Smooth muscle cell (in vitro differentiated cells): ENCODE results near the gene KIRREL3. TPM values are rescaled to one million over a fixed set of nuclear protein-coding genes. Genes with fewer than 3 reads are reported as not detected.

Experiments
- DNase-seq: peaks from one replicate; lab custom pipeline; 2025; ENCODE audit not compliant: unreplicated experiment; lab: John Stamatoyannopoulos, UW
- H2AFZ ChIP-seq: fragments of 200-600 bp; sonication (generic); 2 replicates; pipeline ENCODE4 v1.6.0; 2016; ENCODE audit warnings: antibody characterized with exemption, low read depth, mild to moderate bottlenecking
- H3F3A ChIP-seq: fragments of 200-600 bp; sonication (generic); 2 replicates; pipeline ENCODE4 v1.6.0; 2017; ENCODE audit warnings: antibody characterized with exemption, low read depth
- H3K27ac ChIP-seq: fragments of 200-600 bp; sonication (generic); 2 replicates; pipeline ENCODE4 v1.5.1; 2016; ENCODE audit warnings: low read depth, mild to moderate bottlenecking
- H3K27me3 ChIP-seq: fragments of 200-600 bp; sonication (generic); 2 replicates; pipeline ENCODE4 v1.6.1; 2016; ENCODE audit warnings: low read depth, mild to moderate bottlenecking
- H3K36me3 ChIP-seq: fragments of 200-600 bp; sonication (generic); 2 replicates; pipeline ENCODE4 v1.5.1; 2016; ENCODE audit warnings: low read depth
- H3K4me1 ChIP-seq: fragments of 200-600 bp; sonication (generic); 2 replicates; pipeline ENCODE4 v1.5.1; 2016; ENCODE audit warnings: low read depth
- H3K4me2 ChIP-seq: fragments of 200-600 bp; sonication (generic); 2 replicates; pipeline ENCODE4 v1.6.0; 2016; ENCODE audit warnings: mild to moderate bottlenecking
- H3K4me3 ChIP-seq: fragments of 200-600 bp; sonication (generic); 2 replicates; pipeline ENCODE4 v1.5.1; 2016; ENCODE audit warnings: mild to moderate bottlenecking
- H3K79me2 ChIP-seq: fragments of 200-600 bp; sonication (generic); 2 replicates; pipeline ENCODE4 v1.6.0; 2016; ENCODE audit warnings: low read depth, mild to moderate bottlenecking
- H3K9ac ChIP-seq: fragments of 200-600 bp; sonication (generic); 2 replicates; pipeline ENCODE4 v1.6.0; 2016; ENCODE audit warnings: low read depth
- H3K9me3 ChIP-seq: fragments of 200-600 bp; sonication (generic); replicated peaks from 2 replicates; pipeline ENCODE4 v1.5.1; 2016; ENCODE audit warnings: low read depth
- H4K20me1 ChIP-seq: fragments of 200-600 bp; sonication (generic); 2 replicates; pipeline ENCODE4 v1.6.0; 2016; ENCODE audit warnings: low read depth
- WGBS: methylation state at CpG from one replicate; pipeline ENCODE4 v1.1.7; 2016; ENCODE audit warnings: low lambda C conversion rate; 5-methylcytosine and 5-hydroxymethylcytosine counted together
- polyA plus RNA-seq: library from polyadenylated mRNA; unstranded; fragments of >200 nt; fragmentation: Nextera tagmentation; extraction: Ambion mirVana; gene quantifications from 2 replicates; pipeline ENCODE4 v1.2.1, GENCODE V29; 2016
- total RNA-seq: library from RNA; depleted of rRNA; stranded (reverse); fragments of >200 nt; gene quantifications from 2 replicates; pipeline ENCODE4 v1.2.3, GENCODE V29; 2014
- TF ChIP-seq, protein P1 (sequence below): fragments of 200-600 bp; sonication (generic); IDR thresholded peaks from 2 replicates; pipeline ENCODE4 v1.5.1; 2017; ENCODE audit warnings: borderline replicate concordance, mild to moderate bottlenecking, antibody characterized with exemption; ENCODE audit not compliant: insufficient read depth, poor library complexity, severe bottlenecking

Gene KIRREL3
- total RNA-seq (not detected in 2 replicates), polyA plus RNA-seq (1.2 and 1.3 TPM in 2 replicates)

DNA sequence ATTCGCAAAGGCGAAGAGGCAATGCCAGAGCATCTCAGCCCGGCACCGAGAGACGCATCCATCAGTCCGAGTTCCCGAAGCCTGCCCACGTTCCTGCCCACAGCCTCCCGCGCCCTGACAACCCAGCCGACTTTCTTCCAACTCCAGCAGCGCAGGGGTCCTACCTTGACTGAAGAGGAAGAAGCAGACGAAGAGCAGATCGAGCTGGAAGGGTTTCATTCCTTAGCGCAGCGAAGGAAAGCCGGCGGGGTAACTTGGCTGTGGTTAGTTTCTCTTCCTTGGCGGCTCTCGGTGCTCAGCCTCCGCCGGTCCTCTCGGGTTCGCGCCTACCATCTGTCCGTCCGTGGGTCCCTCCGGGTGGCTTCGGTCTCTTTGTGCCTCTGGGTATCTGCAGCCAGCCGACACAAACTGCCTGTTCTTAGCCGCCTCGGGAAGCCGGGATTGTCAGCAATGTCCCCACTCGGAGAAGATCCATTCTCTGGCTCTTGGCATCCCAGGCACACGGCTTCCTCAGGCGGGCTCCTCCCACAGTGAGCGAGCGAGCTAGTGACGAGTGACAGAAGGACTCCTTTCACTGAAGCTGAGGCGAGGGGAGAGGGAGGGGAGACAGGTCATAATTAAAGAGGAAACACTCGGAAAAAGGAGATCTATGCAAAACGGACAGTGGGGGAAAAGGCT lies at the start of gene KIRREL3:
Gene KIRREL3 (minus strand): TSS at position 480 of the 678 bp plus-strand sequence.
- Histone ChIP-seq H3K27me3 (peaks cover 100% of the 10 kb centered on the region), H3K9ac (no peak within 1 kb of the TSS), H3K4me3 (peak within 1 kb of the TSS; percentile 42), H3K27ac (no peak within 1 kb of the TSS), H3K79me2 (no peaks in the 10 kb centered on the region), H4K20me1 (no peaks in the 10 kb centered on the region), H3F3A (no peaks in the 10 kb centered on the region), H3K36me3 (no peaks in the 10 kb centered on the region), H2AFZ (peak within 1 kb of the TSS; percentile 26), H3K9me3 (no peaks in the 10 kb centered on the region), H3K4me2 (peak within 1 kb of the TSS; percentile 92), H3K4me1 (no peaks in the 10 kb centered on the region)
- 6% methylated on average over 42 of the region's 42 CpGs for WGBS
- DNase-seq = no peak
- TF ChIP-seq, protein P1, sequence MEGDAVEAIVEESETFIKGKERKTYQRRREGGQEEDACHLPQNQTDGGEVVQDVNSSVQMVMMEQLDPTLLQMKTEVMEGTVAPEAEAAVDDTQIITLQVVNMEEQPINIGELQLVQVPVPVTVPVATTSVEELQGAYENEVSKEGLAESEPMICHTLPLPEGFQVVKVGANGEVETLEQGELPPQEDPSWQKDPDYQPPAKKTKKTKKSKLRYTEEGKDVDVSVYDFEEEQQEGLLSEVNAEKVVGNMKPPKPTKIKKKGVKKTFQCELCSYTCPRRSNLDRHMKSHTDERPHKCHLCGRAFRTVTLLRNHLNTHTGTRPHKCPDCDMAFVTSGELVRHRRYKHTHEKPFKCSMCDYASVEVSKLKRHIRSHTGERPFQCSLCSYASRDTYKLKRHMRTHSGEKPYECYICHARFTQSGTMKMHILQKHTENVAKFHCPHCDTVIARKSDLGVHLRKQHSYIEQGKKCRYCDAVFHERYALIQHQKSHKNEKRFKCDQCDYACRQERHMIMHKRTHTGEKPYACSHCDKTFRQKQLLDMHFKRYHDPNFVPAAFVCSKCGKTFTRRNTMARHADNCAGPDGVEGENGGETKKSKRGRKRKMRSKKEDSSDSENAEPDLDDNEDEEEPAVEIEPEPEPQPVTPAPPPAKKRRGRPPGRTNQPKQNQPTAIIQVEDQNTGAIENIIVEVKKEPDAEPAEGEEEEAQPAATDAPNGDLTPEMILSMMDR = no peak

DNA sequence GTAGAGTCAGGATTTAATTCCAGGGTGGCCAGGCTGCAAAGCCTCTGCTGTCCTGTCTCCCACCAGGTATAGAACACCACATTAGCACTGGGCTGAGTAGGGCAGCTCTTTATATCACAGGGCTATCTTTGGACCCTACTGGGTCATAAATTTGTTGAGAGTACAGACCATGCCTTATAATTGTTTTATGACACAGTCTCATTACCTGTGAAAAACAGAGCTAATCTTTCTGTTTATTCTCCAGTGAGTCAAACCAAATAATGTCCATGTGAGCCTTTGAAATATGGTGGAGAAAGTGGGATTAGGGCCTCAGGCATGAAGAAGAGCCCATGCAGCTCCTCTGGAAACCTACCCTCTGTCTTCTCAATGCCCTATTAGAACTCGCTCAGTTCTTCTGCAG lies 49.6 kb upstream of the KIRREL3 start:
- no peaks in the 10 kb centered on the region for H3K4me1 ChIP-seq
- no peaks in the 10 kb centered on the region for H3K79me2 ChIP-seq
- no peak overlapping the region for H3K4me3 ChIP-seq
- no peaks in the 10 kb centered on the region for H3K27me3 ChIP-seq
- no peaks in the 10 kb centered on the region for H3F3A ChIP-seq
- no peaks in the 10 kb centered on the region for H3K36me3 ChIP-seq
- H3K4me2 ChIP-seq = no peak overlapping the region
- no peak overlapping the region for H3K9ac ChIP-seq
- DNase-seq = no peak
- H3K27ac ChIP-seq = no peak overlapping the region
- no peaks in the 10 kb centered on the region for H4K20me1 ChIP-seq
- TF ChIP-seq, protein P1 = no peak
- no peak overlapping the region for H2AFZ ChIP-seq
- WGBS = 100% methylated on average over 1 of the region's 1 CpG
- no peaks in the 10 kb centered on the region for H3K9me3 ChIP-seq

DNA sequence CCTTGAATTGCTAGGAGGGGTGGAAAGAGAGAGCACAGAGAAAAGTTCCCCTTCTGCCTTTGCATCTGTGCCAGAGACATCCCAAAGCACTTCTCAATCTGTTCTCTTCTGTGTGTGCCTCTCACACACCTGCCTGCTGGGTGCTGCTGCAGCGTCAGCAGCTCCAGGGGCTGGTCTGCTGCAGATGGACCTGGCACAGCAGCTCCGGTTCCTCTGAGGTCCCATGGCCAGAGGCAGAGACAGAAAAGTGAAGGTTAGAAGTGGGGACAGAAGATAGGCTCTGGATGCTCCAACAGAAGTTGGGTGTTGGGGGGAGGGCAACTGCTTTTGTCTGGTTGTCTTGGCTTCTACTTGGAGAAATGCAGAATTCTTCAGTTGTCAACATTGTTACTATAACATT lies 48.9 kb upstream of the KIRREL3 start:
- no peaks in the 10 kb centered on the region for H3K79me2 ChIP-seq
- WGBS = 94% methylated on average over 2 of the region's 2 CpGs
- no peak overlapping the region for H3K4me3 ChIP-seq
- H3K4me2 ChIP-seq = no peak overlapping the region
- TF ChIP-seq, protein P1 = no peak
- no peak overlapping the region for H3K27ac ChIP-seq
- no peaks in the 10 kb centered on the region for H3K9me3 ChIP-seq
- H2AFZ ChIP-seq = no peak overlapping the region
- no peaks in the 10 kb centered on the region for H3K36me3 ChIP-seq
- no peaks in the 10 kb centered on the region for H3K4me1 ChIP-seq
- H3K9ac ChIP-seq = no peak overlapping the region
- no peaks in the 10 kb centered on the region for H3F3A ChIP-seq
- no peak for DNase-seq
- no peaks in the 10 kb centered on the region for H4K20me1 ChIP-seq
- no peaks in the 10 kb centered on the region for H3K27me3 ChIP-seq

DNA sequence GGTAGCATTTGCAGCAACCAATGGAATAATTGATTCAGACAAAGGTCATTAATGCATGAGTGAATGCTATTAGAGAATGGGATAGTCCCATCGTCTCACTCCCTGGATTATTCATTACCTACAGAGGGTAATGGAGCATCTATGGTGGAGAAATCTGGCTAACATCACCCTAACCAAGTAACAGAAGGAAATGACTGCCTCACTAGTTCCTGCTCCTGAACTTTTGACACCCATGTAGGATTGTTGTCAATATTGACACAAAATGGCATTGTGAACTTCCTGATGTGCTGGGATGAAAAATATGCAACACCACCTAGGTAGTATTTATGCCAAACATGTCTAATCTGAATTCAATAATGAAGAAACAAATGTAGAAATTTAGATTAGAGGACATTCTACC lies 44.0 kb upstream of the KIRREL3 start:
- no peak overlapping the region for H3K27ac ChIP-seq
- H3K36me3 ChIP-seq = no peaks in the 10 kb centered on the region
- H3K9ac ChIP-seq = no peak overlapping the region
- no peaks in the 10 kb centered on the region for H3K9me3 ChIP-seq
- TF ChIP-seq, protein P1 = no peak
- DNase-seq = no peak
- no peaks in the 10 kb centered on the region for H4K20me1 ChIP-seq
- no peak overlapping the region for H3K4me2 ChIP-seq
- 81% methylated on average over 1 of the region's 1 CpG for WGBS
- H3K27me3 ChIP-seq = no peaks in the 10 kb centered on the region
- H3K4me3 ChIP-seq = no peak overlapping the region
- H3K4me1 ChIP-seq = no peaks in the 10 kb centered on the region
- no peak overlapping the region for H2AFZ ChIP-seq
- no peaks in the 10 kb centered on the region for H3F3A ChIP-seq
- no peaks in the 10 kb centered on the region for H3K79me2 ChIP-seq
